Stimulated activated naive CD8-positive, alpha-beta T cell treated with anti-CD3 and anti-CD28 coated beads, Interleukin-15, Interleukin-2, amounts not matched to agents 100 ng/mL and 50 ng/mL, for 24 hours (primary cell): ENCODE data around the gene GPR17.

Experiments used
- H3K27ac Mint-ChIP-seq: one replicate; pipeline ENCODE4 v1.8.0; 2021; ENCODE audit warnings: mild to moderate bottlenecking, mixed read lengths
- H3K27me3 Mint-ChIP-seq: one replicate; pipeline ENCODE4 v1.8.0; 2021; ENCODE audit warnings: mixed read lengths
- H3K36me3 Mint-ChIP-seq: one replicate; pipeline ENCODE4 v1.8.0; 2021; ENCODE audit warnings: low read depth, mixed read lengths
- H3K4me1 Mint-ChIP-seq: one replicate; pipeline ENCODE4 v1.8.0; 2021; ENCODE audit warnings: low read depth, mixed read lengths
- H3K4me3 Mint-ChIP-seq: one replicate; pipeline ENCODE4 v1.8.0; 2021; ENCODE audit warnings: mild to moderate bottlenecking, mixed read lengths
- H3K9me3 Mint-ChIP-seq: one replicate; pipeline ENCODE4 v1.8.0; 2021; ENCODE audit warnings: mixed read lengths

Gene GPR17

GRCh38 chr2:127623388-127624319 is 22.3 kb upstream of the GPR17 start:
- no peak overlapping the region for H3K27ac Mint-ChIP-seq
- H3K4me3 Mint-ChIP-seq = no peak overlapping the region
- H3K4me1 Mint-ChIP-seq = no peaks in the 10 kb centered on the region
- H3K27me3 Mint-ChIP-seq = no peaks in the 10 kb centered on the region
- no peaks in the 10 kb centered on the region for H3K36me3 Mint-ChIP-seq
- no peaks in the 10 kb centered on the region for H3K9me3 Mint-ChIP-seq

DNA sequence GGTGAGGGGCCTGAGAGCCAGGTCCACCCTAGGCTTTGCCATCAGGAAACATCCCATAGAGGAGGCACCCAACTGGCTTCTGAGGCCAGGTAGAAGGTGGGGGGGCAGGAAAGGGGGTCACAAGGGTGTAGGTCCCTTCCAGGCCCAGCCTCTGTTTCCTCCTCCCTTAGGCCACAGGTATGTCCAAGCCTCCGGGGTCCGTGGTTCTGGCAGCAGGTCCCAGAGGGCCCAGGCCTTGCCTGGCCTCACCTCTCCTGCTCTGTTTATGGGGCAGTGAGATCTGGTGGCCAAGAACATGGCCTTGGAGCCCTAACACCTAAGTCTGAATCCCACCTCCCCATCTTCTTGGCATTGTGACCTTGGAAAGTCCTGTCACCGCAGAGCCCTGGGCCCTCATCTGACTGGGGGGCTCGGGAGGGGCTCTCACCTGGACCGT is 21.6 kb upstream of the GPR17 start:
- Mint-ChIP-seq H3K36me3 (no peaks in the 10 kb centered on the region), H3K4me3 (no peak overlapping the region), H3K4me1 (no peaks in the 10 kb centered on the region), H3K27me3 (no peaks in the 10 kb centered on the region), H3K27ac (no peak overlapping the region), H3K9me3 (no peaks in the 10 kb centered on the region)

- Mint-ChIP-seq H3K4me3 (no peak overlapping the region), H3K4me1 (peaks cover under 1% of the 10 kb centered on the region), H3K9me3 (no peaks in the 10 kb centered on the region), H3K36me3 (no peaks in the 10 kb centered on the region), H3K27me3 (no peaks in the 10 kb centered on the region), H3K27ac (no peak overlapping the region)
Measured at GRCh38 chr2:127624756-127625571, 21.0 kb upstream of the GPR17 start.

DNA sequence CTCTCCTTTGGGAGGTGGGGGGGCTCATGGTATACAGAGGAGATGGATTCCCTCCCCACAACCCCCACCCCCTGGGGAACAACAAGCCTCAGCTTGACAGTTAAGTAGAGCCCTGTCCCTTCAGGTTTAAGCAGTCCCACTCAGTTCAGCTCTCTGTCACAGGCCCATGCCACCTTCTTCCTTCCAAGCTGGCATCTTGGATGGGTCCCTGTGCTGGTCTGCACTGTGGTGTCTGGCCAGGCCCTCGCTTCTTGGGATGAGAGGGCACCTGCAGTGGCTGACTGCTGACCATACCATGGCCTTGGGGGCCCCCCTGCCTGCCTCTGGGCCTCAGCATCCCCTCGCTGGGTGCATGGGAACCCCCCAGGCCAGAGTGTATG is 20.4 kb upstream of the GPR17 start:
- Mint-ChIP-seq H3K27me3 (no peaks in the 10 kb centered on the region), H3K36me3 (no peaks in the 10 kb centered on the region), H3K4me1 (peaks cover 6% of the 10 kb centered on the region), H3K4me3 (no peak overlapping the region), H3K9me3 (no peaks in the 10 kb centered on the region), H3K27ac (no peak overlapping the region)

GRCh38 chr2:127626175-127626574 is 19.8 kb upstream of the GPR17 start:
- Mint-ChIP-seq H3K27me3 (no peaks in the 10 kb centered on the region), H3K9me3 (no peaks in the 10 kb centered on the region), H3K4me1 (peaks cover 6% of the 10 kb centered on the region), H3K27ac (no peak overlapping the region), H3K4me3 (no peak overlapping the region), H3K36me3 (no peaks in the 10 kb centered on the region)

GRCh38 chr2:127626917-127627739 is 18.8 kb upstream of the GPR17 start:
- no peak overlapping the region for H3K27ac Mint-ChIP-seq
- no peaks in the 10 kb centered on the region for H3K36me3 Mint-ChIP-seq
- H3K9me3 Mint-ChIP-seq = no peaks in the 10 kb centered on the region
- H3K27me3 Mint-ChIP-seq = no peaks in the 10 kb centered on the region
- H3K4me1 Mint-ChIP-seq = peaks cover 6% of the 10 kb centered on the region
- no peak overlapping the region for H3K4me3 Mint-ChIP-seq

DNA sequence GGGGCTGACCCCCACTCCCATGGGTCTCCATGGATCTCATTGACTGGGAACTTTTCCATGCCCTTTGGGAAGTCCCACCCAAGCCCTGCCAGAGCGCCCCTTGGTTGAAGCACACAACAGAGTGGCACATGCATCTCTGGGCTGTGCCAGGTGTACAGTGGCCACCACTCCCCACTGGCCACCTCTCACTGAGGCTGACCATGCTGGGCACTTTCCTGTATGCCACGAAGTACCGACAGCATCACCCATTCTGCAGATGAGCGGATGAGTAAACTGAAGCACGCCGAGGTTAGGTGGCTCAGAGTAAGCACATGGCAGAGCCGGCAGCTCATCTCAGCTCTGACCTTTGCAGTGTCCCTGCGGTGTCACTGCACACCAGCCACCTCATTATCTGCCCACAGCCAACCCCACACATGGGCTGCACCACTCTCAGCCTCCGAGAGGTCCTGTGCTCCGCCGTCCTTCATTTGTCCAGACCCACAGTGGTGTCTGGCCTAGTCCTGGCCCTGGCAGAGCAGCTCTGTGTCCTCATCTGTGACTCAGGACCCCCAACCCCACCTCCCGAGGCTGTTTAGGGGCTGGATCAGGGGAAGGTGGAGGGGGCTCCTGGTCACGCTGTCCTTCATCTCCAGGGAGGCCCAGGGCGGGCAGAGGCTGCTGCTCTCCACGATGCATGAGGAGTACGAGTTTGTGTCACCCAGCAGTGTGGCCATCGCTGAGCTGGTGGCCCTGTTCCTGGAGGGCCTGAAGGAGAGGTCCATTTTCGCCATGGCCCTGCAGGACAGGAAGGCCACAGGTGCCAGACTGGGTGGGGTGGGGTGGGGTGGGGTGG is 18.0 kb upstream of the GPR17 start:
- Mint-ChIP-seq H3K27me3 (no peaks in the 10 kb centered on the region), H3K27ac (no peak overlapping the region), H3K4me3 (no peak overlapping the region), H3K9me3 (no peaks in the 10 kb centered on the region), H3K36me3 (no peaks in the 10 kb centered on the region), H3K4me1 (peaks cover 10% of the 10 kb centered on the region)

DNA sequence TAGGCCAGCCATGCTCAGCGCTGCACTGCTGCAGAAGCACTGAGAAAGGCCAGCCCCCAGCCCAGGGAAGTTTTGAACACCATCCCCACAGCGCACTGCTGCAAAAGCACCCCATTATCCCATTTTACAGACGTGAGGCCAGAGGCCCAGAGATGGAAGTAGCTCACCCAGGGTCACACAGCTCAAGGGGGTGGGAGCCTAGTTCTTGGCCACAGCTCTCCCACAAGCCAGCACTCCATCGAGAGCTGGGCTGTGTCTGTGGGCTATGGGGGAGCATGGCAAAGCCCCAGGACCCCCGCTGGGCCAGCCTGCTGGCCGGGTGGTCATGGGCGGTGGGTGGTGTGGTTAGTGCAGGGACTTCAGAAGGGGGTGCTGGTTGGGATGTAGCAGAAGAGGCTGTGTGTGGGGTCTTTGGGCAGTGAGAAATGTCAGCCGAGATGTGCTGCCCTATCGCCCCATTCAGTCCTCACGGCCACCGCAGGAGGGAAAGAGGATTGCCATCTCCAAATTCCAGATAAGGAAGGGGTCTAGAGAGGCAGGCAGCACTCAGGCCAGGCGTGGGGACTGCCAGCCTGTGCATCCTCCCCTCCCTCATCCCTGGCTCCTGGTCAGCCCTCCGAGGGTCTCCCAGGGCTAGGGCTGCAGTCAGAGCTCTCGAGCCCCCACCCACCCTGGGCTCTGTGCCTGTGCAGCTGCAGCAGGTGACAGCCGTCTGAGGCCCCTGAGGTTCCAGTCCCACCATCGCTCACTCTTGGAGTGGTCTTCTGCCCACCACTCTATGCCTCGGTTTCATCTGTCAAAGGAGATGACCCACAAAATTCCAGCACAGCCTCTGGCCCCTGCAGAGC is 17.0 kb upstream of the GPR17 start:
- no peaks in the 10 kb centered on the region for H3K27me3 Mint-ChIP-seq
- H3K36me3 Mint-ChIP-seq = no peaks in the 10 kb centered on the region
- H3K4me1 Mint-ChIP-seq = peaks cover 15% of the 10 kb centered on the region
- H3K9me3 Mint-ChIP-seq = no peaks in the 10 kb centered on the region
- no peak overlapping the region for H3K4me3 Mint-ChIP-seq
- H3K27ac Mint-ChIP-seq = no peak overlapping the region

DNA sequence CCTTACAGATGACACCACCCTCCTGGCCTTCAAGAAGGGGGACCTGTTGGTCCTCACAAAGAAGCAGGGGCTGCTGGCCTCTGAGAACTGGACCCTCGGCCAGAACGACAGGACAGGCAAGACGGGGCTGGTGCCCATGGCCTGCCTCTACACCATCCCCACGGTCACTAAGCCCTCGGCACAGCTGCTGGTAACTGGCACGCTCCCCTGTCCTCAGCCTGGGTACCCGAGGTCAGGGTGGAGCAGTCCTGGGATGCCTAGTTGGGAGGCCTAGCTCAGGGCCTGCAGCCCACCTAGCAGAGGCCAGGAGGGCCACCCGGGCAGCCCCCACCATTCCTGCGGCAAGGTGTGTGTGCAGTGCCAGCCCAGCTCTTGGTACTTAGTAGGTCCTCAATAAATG is 16.3 kb upstream of the GPR17 start:
- no peak overlapping the region for H3K27ac Mint-ChIP-seq
- H3K36me3 Mint-ChIP-seq = no peaks in the 10 kb centered on the region
- no peaks in the 10 kb centered on the region for H3K27me3 Mint-ChIP-seq
- no peaks in the 10 kb centered on the region for H3K9me3 Mint-ChIP-seq
- no peak overlapping the region for H3K4me3 Mint-ChIP-seq
- peaks cover 15% of the 10 kb centered on the region for H3K4me1 Mint-ChIP-seq

DNA sequence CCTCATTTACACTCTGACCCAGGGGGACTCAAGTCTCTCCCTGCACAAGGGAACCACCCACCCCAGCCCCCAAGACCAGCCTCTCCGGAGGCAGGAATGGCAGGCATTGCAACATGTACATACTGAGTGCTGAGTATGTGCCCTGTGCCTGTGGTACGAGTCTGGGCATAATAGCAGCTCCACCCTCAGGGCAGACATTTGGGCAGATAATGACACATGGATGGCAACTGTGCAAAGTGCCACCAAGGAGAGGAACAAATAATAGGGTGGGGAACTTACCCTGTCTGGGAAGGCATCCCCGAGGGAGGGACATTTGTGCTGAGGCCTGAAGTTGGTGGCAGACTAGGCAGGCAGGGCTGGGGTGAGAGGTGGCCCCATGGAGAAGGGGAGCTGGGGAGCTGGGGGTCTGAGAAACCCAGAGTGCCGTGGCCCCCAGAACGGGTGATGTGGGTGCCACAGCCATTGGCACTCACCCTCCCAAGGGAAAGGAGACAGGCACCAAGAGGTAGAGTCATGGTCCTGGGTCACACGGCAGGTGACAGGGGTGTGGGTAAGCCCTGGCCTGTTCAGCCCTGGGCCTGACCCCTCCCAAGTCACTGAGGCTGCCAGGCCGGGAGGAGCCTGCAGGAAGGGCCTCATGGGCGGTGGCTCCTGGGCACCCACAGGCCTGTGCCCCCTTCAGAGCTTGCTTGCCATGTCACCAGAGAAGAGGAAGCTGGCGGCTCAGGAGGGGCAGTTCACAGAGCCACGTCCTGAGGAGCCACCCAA is 15.7 kb upstream of the GPR17 start:
- Mint-ChIP-seq H3K27me3 (no peaks in the 10 kb centered on the region), H3K9me3 (no peaks in the 10 kb centered on the region), H3K36me3 (no peaks in the 10 kb centered on the region), H3K4me1 (peaks cover 15% of the 10 kb centered on the region), H3K4me3 (no peak overlapping the region), H3K27ac (no peak overlapping the region)

DNA sequence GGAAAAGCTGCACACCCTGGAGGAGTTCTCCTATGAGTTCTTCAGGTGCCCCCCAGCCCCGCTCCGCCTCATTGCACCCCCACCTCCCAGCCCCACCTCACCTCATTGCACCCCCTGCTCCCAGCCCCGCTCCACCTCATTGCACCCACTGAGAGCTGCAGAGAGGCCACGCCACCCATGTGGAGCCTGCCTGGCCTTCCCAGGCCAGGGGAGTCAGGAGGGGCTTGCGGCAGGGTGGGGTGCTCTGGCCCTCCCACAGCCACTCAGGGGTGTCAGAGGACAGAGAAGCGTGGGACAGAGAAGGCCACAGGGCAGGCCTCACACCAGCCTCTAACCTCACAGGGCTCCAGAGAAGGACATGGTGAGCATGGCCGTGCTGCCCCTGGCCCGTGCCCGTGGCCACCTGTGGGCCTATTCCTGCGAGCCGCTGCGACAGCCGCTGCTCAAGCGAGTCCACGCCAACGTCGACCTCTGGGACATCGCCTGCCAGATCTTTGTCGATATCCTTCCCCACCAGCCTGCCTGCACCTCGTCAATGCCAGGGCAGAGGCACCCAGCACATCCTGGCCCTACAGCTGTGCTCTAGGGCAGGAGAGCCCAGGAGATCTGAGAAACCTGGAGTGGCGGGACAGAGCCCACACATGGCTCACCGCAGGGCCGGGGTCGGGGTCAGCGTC is 15.0 kb upstream of the GPR17 start:
- no peak overlapping the region for H3K4me3 Mint-ChIP-seq
- H3K9me3 Mint-ChIP-seq = no peaks in the 10 kb centered on the region
- H3K36me3 Mint-ChIP-seq = no peaks in the 10 kb centered on the region
- no peaks in the 10 kb centered on the region for H3K27me3 Mint-ChIP-seq
- H3K27ac Mint-ChIP-seq = no peak overlapping the region
- peaks cover 15% of the 10 kb centered on the region for H3K4me1 Mint-ChIP-seq

GRCh38 chr2:127631541-127631996 is 14.4 kb upstream of the GPR17 start:
- Mint-ChIP-seq H3K9me3 (no peaks in the 10 kb centered on the region), H3K4me1 (peaks cover 21% of the 10 kb centered on the region), H3K27me3 (no peaks in the 10 kb centered on the region), H3K27ac (no peak overlapping the region), H3K36me3 (no peaks in the 10 kb centered on the region), H3K4me3 (no peak overlapping the region)
